OCI-LY3 (cell line): ENCODE data around the gene DYNLL2.

Source experiments
- H2AFZ ChIP-seq: fragments of 200-600, 300-600 bp; shearing (Covaris generic); 2 replicates; pipeline ENCODE4 v1.6.0; 2014; ENCODE audit warnings: antibody characterized with exemption, low read depth, low read length
- H3K27ac ChIP-seq: fragments of 200-600, 300-600 bp; sonication (generic); 2 replicates; pipeline ENCODE4 v1.5.1; 2014; ENCODE audit warnings: mild to moderate bottlenecking, low read length, moderate library complexity, mixed read lengths
- H3K27me3 ChIP-seq: fragments of 200-600, 300-600 bp; sonication (generic); 2 replicates; pipeline ENCODE4 v1.6.1; 2014; ENCODE audit warnings: low read depth, low read length, mixed read lengths
- H3K36me3 ChIP-seq: fragments of 200-600, 300-600 bp; sonication (generic); replicated peaks from 2 replicates; pipeline ENCODE3; 2014; ENCODE audit warnings: low read depth, low read length, mixed read lengths
- H3K4me1 ChIP-seq: fragments of 300-600, 200-600 bp; sonication (generic); 2 replicates; pipeline ENCODE4 v1.6.1; 2014; ENCODE audit warnings: low read length, mixed read lengths
- H3K4me2 ChIP-seq: fragments of 200-600, 300-600 bp; sonication (generic); 2 replicates; pipeline ENCODE4 v1.6.1; 2014; ENCODE audit warnings: low read length, mixed read lengths
- H3K4me3 ChIP-seq: fragments of 300-600, 200-600 bp; sonication (generic); 2 replicates; pipeline ENCODE4 v1.5.1; 2014; ENCODE audit warnings: antibody characterized with exemption, mild to moderate bottlenecking, low read length, moderate library complexity
- H3K79me2 ChIP-seq: fragments of 300-600, 200-600 bp; shearing (Covaris generic); 2 replicates; pipeline ENCODE4 v1.6.1; 2014; ENCODE audit warnings: mild to moderate bottlenecking, low read length, mixed read lengths
- H3K9ac ChIP-seq: fragments of 300-600, 200-600 bp; shearing (Covaris generic); 2 replicates; pipeline ENCODE4 v1.6.0; 2014; ENCODE audit warnings: mild to moderate bottlenecking, low read length, moderate library complexity
- H3K9me3 ChIP-seq: fragments of 200-600, 300-600 bp; shearing (Covaris generic); 2 replicates; pipeline ENCODE4 v1.6.1; 2014; ENCODE audit warnings: low read length, mixed read lengths; ENCODE audit not compliant: insufficient read depth
- H4K20me1 ChIP-seq: fragments of 200-600, 300-600 bp; sonication (generic); 2 replicates; pipeline ENCODE4 v1.6.1; 2016; ENCODE audit warnings: low read length, mixed read lengths; ENCODE audit not compliant: insufficient read depth
- CTCF ChIP-seq: fragments of 200-600, 300-600 bp; sonication (generic); IDR thresholded peaks from 2 replicates; pipeline ENCODE4 v1.5.1; 2014; ENCODE audit warnings: antibody characterized with exemption, low read length, low read depth
- EZH2phosphoT487 ChIP-seq: fragments of 200-600 bp; shearing (Covaris generic); IDR thresholded peaks from 2 replicates; pipeline ENCODE4 v1.6.1; 2018; ENCODE audit warnings: antibody characterized with exemption, mixed run types, low read depth

DYNLL2 gene

GRCh38 chr17:58082870-58083490 lies at the start of gene DYNLL2:
DYNLL2 (plus strand) TSS chr17:58083419; CDS start chr17:58087091, 3,672 bp downstream.
- Histone ChIP-seq H3K9me3 (no peaks in the 10 kb centered on the region), H4K20me1 (peaks cover 39% of the 10 kb centered on the region), H3K36me3 (peaks cover 31% of the 10 kb centered on the region), H3K4me2 (peak within 1 kb of the TSS; percentile 99), H3K79me2 (peaks cover 47% of the 10 kb centered on the region), H3K27ac (peak within 1 kb of the TSS; percentile 47), H3K27me3 (peaks cover 14% of the 10 kb centered on the region), H3K4me1 (peaks cover 12% of the 10 kb centered on the region), H3K4me3 (peak within 1 kb of the TSS; percentile 98), H2AFZ (peak within 1 kb of the TSS; percentile 82), H3K9ac (peak within 1 kb of the TSS; percentile 93)
- TF ChIP-seq EZH2phosphoT487 (no peak), CTCF (no peak)

GRCh38 chr17:58039975-58040374 lies 43.2 kb upstream of the DYNLL2 start:
- no peaks in the 10 kb centered on the region for H4K20me1 ChIP-seq
- no peaks in the 10 kb centered on the region for H3K4me1 ChIP-seq
- TF ChIP-seq CTCF: no peak
- TF ChIP-seq EZH2phosphoT487: no peak
- peaks cover 51% of the 10 kb centered on the region for H3K27me3 ChIP-seq
- no peak overlapping the region for H2AFZ ChIP-seq
- no peaks in the 10 kb centered on the region for H3K9me3 ChIP-seq
- H3K36me3 ChIP-seq: no peaks in the 10 kb centered on the region
- no peaks in the 10 kb centered on the region for H3K79me2 ChIP-seq
- no peak overlapping the region for H3K9ac ChIP-seq
- no peak overlapping the region for H3K27ac ChIP-seq
- H3K4me3 ChIP-seq: no peak overlapping the region
- no peak overlapping the region for H3K4me2 ChIP-seq

- TF ChIP-seq EZH2phosphoT487 (no peak), CTCF (no peak)
- Histone ChIP-seq H3K4me2 (no peak overlapping the region), H3K79me2 (no peaks in the 10 kb centered on the region), H3K36me3 (no peaks in the 10 kb centered on the region), H2AFZ (no peak overlapping the region), H3K27ac (no peak overlapping the region), H3K4me1 (no peaks in the 10 kb centered on the region), H4K20me1 (no peaks in the 10 kb centered on the region), H3K4me3 (no peak overlapping the region), H3K9ac (no peak overlapping the region), H3K9me3 (no peaks in the 10 kb centered on the region), H3K27me3 (peaks cover 51% of the 10 kb centered on the region)
These were observed 42.8 kb upstream of the DYNLL2 start for GRCh38 chr17:58040386-58040785.

- Histone ChIP-seq H4K20me1 (no peaks in the 10 kb centered on the region), H3K9ac (no peak overlapping the region), H3K4me2 (no peak overlapping the region), H3K27me3 (peaks cover 51% of the 10 kb centered on the region), H3K4me3 (no peak overlapping the region), H3K79me2 (no peaks in the 10 kb centered on the region), H2AFZ (no peak overlapping the region), H3K4me1 (no peaks in the 10 kb centered on the region), H3K9me3 (no peaks in the 10 kb centered on the region), H3K27ac (no peak overlapping the region), H3K36me3 (no peaks in the 10 kb centered on the region)
- TF ChIP-seq CTCF (no peak), EZH2phosphoT487 (no peak)
These were observed 42.1 kb upstream of the DYNLL2 start for GRCh38 chr17:58041161-58041560.
